ENCODE results near the gene NAGLU.
"Not testable (repeated sequence)": the region's sequence is repeated elsewhere in the genome, so short reads cannot be mapped to it uniquely, and the experiment has no call there.

DNA sequence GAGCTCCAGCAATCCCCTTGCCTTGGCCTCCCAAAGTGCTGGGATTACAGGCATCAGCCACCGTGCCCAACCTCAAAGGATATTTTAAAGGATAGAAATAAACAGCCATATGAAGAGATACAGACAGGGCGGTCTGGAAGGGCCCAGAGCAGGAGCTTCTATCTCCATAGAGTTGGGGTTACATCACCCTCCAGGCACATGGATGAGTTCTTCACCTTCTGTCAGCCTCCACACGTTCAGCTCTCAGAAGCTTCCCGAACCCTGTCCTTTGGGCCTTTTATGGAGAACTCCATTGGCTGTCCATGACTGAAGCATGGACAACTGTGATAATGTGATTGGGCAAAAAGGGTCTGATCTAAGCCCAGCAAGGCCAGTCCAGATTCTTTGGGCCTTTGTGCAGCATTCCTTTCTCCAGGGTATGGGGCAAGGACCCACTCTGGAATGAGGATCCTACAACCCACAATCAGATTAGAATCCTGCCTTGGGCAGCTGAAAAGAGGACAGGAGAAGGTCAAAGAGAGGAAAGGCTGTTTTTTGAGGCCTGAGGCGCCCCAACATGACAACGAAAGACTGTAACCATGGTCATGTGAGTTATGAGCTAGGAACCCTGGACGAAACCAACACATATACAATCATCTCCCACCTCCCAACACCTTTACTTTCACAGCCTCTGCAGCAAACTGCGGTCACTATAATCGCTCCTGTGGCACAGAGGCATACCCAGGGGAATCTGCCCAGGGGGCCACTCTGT lies 9.9 kb downstream of the NAGLU start:
- TF ChIP-seq CTCF (IDR thresholded peaks at IDR 0.05); POLR2A (IDR thresholded peaks at IDR 0.05; ENCODE audit: low read depth); EP300 (IDR thresholded peaks at IDR 0.05); POLR2AphosphoS5 (IDR thresholded peaks at IDR 0.05): not testable (repeated sequence)
